ENCODE data around the gene RHBDL3.
A peak's percentile ranks its signal among the peaks of the same experiment; 100 is the strongest.
"Not testable (repeated sequence)": the region's sequence is repeated elsewhere in the genome, so short reads cannot be mapped to it uniquely, and the experiment has no call there.

Gene RHBDL3

DNA sequence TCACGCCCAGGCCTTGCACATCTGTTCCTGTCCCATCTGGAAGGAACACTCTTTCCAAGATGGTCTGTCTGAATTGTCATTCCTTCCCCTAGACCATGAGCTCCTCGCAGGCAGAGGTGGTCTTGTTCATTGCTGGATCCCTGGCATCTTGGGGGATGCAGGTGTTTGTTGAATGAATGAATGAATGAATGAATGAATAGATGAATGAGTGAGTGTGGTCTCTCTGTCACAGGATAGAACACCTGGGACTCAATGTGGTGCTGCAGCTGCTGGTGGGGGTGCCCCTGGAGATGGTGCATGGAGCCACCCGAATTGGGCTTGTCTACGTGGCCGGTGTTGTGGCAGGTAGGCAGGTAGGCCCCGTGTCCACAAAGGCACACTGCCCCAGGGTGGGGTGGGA is 32.2 kb downstream of the RHBDL3 start:
- no peak for DNase-seq

DNA sequence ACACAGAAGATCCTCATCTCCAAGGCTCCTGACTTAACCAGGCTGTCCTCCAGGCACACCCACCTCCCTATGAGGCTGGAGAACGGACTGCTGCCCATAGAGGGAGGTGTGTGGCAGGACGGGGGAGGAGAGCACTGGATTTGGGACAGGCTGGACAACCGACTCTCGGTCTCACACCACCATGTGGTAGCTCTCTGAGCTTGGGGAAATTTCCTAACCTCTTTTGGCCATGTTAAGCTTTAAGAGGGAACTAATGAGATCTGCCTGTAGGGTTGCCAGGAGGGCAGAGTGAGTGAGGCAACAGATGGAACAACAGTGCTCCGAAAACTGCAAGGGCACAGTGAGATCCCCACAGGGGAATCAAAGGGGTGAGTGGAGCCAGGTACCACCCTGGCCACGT is 32.7 kb downstream of the RHBDL3 start:
- no peak for DNase-seq

GRCh38 chr17:32298721-32299579 is 33.3 kb downstream of the RHBDL3 start:
- no peak for DNase-seq

- no peak for DNase-seq
These were observed 34.0 kb downstream of the RHBDL3 start for GRCh38 chr17:32299580-32300164.

DNA sequence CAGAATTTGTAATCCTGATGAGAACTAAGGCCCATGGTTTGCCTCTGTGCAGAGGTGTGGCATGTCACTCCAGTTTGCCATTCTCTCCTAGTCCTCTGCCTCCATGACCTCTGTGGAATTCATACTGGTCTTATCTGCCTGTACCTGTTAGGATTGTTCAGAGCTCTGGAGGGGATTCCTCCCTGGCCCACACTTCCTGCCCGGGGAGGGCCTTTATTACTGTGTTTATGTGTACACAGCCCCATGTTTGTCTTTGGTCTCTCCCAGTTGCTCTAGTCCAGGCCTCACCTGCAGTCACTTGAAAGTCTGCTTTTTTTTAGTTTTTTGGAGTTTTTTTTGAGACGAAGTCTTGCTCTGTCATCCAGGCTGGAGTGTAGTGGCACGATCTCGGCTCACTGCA is 36.4 kb downstream of the RHBDL3 start:
- DNase-seq, result no peak

GRCh38 chr17:32302860-32303649 is 37.4 kb downstream of the RHBDL3 start:
- no peak for DNase-seq

- no peak for DNase-seq
These were observed 38.2 kb downstream of the RHBDL3 start for GRCh38 chr17:32303781-32304288.

GRCh38 chr17:32305049-32305448 is 39.4 kb downstream of the RHBDL3 start:
- DNase-seq, result no peak

GRCh38 chr17:32307658-32308057 is 42.0 kb downstream of the RHBDL3 start:
- DNase-seq, result no peak

DNA sequence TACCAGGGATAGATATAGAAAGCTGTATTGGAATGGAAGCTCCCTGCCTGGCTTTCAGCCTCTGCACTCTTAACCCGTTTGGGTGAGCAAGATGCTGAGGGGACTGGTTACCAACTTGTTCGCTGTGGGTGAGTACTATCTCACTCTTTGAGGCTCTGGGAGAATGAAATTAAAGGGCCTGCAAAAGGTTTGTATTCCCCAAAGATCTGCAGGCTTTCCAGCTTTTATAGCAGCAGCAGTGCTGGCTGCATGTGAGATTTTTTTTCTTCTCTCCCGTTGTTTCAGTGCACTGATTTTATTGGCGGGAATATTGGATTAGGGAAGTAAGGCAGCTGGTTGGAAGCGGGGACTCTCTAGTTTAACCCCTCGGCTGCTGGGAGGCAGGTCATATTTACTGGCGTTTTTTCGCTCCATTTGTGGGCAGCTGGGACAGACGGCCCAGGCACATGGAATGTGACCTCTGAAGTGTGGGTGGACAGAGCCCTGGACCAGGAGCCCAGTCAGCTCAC is 45.5 kb downstream of the RHBDL3 start:
- DNase-seq, result no peak

DNA sequence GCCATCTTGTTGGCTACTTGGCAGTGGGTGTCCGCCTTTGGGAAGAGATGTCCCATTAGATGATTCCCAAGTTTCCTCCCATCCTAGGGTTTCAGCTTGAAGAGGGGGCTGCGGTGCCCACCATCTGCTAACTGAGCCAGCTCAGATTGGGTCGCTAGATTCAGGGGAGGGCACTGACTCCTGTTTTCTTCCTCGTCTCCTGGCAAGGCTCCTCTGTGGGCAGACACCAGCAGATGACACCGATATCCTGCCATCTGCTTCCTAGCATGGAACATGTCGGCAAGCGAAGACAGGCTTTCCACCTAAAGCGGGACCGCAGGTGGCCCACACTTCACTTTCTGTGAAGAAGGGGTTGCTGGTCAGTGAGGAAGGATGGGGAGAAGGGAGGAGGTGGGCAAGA is 49.0 kb downstream of the RHBDL3 start:
- DNase-seq, result no peak

DNA sequence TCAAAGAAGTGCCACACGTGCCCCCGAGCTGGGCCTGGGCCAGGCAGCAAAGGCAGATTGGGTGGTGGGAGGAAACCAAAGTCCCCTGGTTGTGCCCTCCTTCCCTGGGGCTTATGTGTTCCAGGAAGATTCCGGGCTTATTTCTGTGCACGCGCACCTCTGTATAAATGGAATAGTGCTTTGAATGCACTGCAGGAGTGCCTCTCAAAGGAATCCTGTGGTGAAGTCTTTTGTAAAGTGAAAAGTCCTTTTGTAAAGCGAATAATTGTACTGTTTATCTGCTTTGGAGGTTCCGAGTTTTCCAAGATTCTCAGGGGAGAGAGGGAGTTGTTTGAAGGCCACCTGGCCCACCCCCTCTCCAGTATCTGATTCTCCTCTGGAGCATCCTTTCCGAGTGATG is 49.5 kb downstream of the RHBDL3 start:
- no peak for DNase-seq

DNA sequence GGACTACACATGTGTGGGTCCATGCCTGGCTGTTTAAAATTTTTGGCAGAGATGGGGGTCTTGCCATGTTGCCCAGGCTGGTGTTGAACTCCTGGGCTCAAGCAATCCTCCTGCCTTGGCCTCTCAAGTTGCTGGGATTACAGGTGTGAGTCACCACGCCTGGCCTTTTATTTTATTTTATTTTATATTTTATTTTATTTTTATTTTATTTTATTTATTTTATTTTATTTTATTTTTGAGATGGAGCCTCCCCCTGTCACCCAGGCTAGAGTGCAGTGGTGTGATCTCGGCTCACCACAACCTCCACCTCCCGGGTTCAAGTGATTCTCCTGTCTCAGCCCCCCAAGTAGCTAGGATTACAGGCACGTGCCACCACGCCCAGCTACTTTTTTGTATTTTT is 51.0 kb downstream of the RHBDL3 start:
- not testable (repeated sequence) for DNase-seq

DNA sequence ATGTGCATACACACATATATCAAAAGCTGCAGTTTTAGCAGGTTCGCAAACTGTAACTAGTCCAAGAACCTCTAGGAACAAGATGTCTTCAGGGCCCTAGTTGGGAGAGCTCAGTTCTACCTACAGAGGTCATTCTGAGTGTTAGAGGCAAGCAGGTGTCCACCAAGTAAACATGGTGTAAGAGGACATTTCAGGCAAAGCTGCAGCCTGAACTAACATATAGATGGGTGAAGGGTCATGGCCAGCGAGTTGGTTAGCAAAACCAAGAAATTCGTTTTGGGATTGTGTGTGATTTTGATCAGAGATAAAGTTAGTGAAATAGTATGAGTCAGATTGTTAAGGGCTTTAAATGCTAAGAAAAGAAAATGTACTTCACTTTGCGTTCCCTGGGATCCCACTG is 51.7 kb downstream of the RHBDL3 start:
- no peak for DNase-seq

- no peak for DNase-seq
These were observed 52.4 kb downstream of the RHBDL3 start for GRCh38 chr17:32318071-32318470.

GRCh38 chr17:32319548-32319905 is 53.9 kb downstream of the RHBDL3 start:
- peak; percentile 73 for DNase-seq

GRCh38 chr17:32320080-32320479 is 54.4 kb downstream of the RHBDL3 start:
- not testable (repeated sequence) for DNase-seq

GRCh38 chr17:32320847-32321246 is 55.2 kb downstream of the RHBDL3 start:
- DNase-seq, result no peak

- no peak for DNase-seq
These were observed 57.4 kb downstream of the RHBDL3 start for GRCh38 chr17:32323046-32323445.

- DNase-seq, result peak; percentile 10
These were observed 58.3 kb downstream of the RHBDL3 start for GRCh38 chr17:32323811-32324491.

GRCh38 chr17:32327911-32328310 is 62.3 kb downstream of the RHBDL3 start:
- no peak for DNase-seq

- no peak for DNase-seq
These were observed 64.5 kb downstream of the RHBDL3 start for GRCh38 chr17:32330147-32330546.
